ENCODE measurements around the gene DSEL.

Gene DSEL

DNA sequence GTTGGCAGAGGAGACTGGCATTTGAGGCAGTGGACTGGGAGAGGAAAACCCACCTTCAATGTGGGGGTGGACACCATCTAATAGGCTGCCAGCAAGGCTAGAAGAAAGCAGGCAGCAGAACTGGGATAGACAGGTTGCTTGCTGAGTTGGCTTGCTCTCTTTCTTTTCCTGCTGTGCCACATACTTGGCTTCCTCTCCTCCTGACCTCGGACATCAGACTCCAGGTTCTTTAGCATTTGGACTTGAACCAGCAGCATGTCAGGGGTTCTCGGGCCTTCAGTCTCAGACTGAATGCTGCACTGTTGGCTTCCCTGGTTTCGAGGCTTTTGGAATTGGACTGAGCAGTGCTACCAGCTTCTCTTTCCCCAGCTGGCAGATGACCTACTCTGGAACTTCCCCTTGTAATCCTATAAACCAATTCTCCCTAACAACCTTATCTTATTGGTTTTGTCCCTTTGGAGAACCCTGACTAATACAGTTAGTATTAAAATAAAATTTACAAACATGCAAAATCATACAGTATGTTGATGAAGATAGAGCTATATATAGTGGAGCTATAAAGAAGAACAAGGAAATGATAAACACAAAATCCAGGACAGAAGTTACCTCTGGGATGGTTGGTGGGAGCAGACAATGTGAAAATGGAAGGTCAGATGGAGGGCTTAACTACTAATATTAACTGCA lies 15.9 kb downstream of the DSEL start:
- no peak for DNase-seq

- no peak for DNase-seq
Observed at GRCh38 chr18:67496469-67496868, 20.1 kb downstream of the DSEL start.

- DNase-seq = no peak
Observed at GRCh38 chr18:67486534-67486933, 30.0 kb downstream of the DSEL start.

DNA sequence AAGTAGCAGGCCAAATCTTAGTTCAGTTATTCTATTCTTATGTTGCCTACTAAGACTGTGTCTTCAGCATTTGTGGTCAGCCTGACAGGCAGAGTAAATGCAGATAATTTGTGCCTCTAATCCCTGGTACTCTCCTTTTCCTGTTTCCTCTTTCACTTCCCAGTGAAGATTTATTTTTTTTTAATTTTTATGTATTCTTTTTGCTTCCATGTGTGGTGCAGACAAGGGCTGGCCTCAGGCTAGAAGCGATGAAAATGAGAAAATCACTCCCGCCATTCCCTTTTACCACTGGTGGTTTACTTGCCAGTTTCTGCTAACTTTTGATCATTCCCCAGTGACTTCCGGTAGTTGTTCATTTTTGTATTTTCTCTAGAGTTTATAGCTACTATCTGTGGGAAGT lies 30.9 kb downstream of the DSEL start:
- no peak for DNase-seq

GRCh38 chr18:67484458-67484857 lies 32.1 kb downstream of the DSEL start:
- DNase-seq = no peak

DNA sequence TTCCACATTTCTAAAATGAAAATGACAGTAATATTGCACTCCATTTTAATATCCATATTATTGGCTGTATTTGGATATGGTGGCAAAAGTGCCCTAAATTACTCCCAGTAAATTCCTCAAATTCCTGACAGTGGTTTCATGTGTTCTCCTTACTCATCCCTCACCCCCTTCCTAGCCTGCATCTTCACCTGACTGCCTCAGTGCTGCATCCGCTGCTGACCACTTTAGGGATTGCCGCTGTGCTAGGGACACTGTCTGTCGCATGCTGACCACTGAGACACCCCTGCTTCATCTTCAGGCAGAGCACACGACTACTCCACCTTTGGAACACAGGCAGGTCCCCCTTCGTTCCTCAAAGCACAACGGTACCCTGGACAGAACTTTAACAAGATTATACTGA lies 32.6 kb downstream of the DSEL start:
- no peak for DNase-seq

- no peak for DNase-seq
Observed at GRCh38 chr18:67483237-67483636, 33.3 kb downstream of the DSEL start.

DNA sequence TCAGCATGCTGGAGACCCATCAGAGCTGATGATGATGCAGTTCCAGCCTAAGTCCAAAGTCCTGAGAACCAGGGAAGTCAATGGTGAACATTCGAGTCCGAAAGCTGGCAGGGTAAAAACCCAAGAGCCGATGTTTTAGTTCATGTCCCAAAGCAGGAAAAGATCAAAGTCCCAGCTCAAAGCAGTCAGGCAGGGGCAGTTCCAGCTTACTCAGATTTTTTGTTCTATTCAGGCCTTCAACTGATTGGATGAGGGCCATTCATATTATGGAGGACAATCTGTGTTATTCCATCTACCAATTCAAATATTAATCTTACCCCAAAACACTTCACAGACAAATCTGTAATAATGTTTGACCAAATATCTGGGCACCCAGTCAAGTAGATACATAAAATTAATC lies 38.3 kb downstream of the DSEL start:
- no peak for DNase-seq

DNA sequence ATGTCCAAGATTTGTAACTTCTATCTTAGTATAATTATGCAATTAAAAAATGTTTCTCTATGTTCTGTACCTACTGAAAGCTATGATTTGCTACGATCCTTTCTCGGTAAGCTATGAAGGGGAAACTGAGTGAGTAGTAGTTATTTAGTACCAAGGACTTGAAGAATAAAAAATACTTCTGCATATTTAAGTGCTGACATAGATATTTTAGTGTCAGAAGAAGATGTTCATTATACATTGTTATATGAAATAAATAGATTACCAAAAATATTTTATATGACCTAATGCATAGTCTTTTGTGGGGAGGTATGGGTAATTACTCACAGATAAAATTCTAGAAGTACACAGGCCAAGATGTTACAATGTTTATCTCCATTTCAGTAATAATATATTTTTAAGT lies 39.0 kb downstream of the DSEL start:
- DNase-seq = no peak

GRCh38 chr18:67476585-67476984 lies 39.9 kb downstream of the DSEL start:
- no peak for DNase-seq

DNA sequence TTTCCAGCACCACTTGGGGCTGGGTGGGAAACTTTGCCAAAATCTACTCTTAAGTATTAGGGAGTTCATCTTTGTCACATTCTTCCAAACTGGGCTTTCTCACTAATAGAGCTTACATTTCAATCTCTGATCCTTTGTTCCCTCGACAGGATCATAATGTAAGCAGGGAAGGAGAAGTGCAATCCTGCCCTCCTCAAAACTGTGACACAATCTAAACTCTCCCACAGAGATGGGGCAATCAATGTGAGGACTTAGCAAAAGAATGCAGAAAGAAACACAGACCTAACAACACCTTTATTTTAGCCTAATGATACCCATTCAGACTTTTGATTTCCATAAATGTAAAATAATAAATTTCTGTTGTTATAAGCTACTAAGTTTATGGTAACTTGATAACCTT lies 40.8 kb downstream of the DSEL start:
- no peak for DNase-seq

DNA sequence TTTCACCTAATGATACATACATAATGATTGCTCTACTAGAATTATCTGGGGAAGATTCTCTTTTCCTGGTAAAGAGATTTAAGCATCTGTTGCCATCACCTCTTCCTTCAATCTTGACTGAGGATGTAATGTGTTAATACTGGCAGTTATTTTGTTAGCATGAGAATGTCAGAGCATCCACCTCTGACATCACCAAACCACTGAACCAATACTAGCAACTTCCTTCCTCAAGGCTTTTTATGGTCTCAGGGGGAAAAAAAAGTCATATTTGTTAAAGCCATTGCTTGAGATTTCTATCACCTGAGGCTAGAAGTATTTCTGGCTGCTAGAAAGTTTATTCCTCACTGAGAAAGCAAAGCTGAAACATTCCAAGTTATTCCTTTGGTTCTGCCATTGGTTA lies 48.5 kb downstream of the DSEL start:
- no peak for DNase-seq

DNA sequence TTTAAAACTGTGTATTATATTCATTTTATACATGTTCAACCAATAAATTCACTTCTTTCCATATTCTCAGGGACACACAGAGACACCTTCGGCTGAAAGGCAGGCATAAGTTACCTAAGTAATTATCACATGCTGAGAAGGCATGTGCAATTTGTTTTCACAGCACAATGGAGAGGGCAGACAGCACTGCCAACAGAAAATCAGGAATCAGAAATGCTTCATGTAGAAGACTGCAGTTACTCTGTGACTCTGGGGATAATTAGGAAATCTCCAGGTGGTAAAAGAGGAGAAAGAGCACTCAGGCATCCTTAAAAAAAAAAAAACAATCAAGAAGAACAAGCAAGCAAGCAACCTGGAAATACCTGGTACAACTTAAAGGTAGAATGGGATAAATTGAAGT lies 49.3 kb downstream of the DSEL start:
- DNase-seq = no peak

- DNase-seq = no peak
Observed at GRCh38 chr18:67464499-67464898, 52.0 kb downstream of the DSEL start.

GRCh38 chr18:67463829-67464228 lies 52.7 kb downstream of the DSEL start:
- no peak for DNase-seq

- no peak for DNase-seq
Observed at GRCh38 chr18:67456711-67457110, 59.8 kb downstream of the DSEL start.
